GM12878 (cell line): ENCODE results near the gene C1GALT1C1L. TPM values are rescaled to one million over a fixed set of nuclear protein-coding genes. Genes with fewer than 3 reads are reported as not detected.
"Not testable (repeated sequence)": the region's sequence is repeated elsewhere in the genome, so short reads cannot be mapped to it uniquely, and the experiment has no call there.

ENCODE experiments used
- ATAC-seq: fragments of 200-7000 bp; cut with Tn5 transposase; 3 replicates; pipeline ENCODE4 v1.9.1; 2020; ENCODE audit warnings: mild to moderate bottlenecking, moderate library complexity
- BruUV-seq: library from RNA; stranded (reverse); fragments of 400-500 nt; replicated peaks from 2 replicates; lab custom pipeline; 2021; lab: Mats Ljungman, UMichigan
- CTCF ChIA-PET: fragments of 300-600 bp; sonication (Branson Sonifier 250); formaldehyde crosslinking; extraction: SDS; loops from one replicate; lab custom pipeline; 2021; ENCODE audit warnings: inconsistent platforms; lab: Yijun Ruan, JAX
- POLR2A ChIA-PET: fragments of 350-600 bp; formaldehyde crosslinking; extraction: SDS; loops from one replicate; lab custom pipeline; 2021; ENCODE audit warnings: inconsistent platforms; lab: Charles Lee
- RAD21 ChIA-PET: fragments of 300-600 bp; sonication (Branson Sonifier 250); formaldehyde crosslinking; loops from one replicate; lab custom pipeline; 2023; ENCODE audit warnings: antibody characterized with exemption; ENCODE audit not compliant: unreplicated experiment; lab: Charles Lee
- SMC1A ChIA-PET: fragments of 300-600 bp; sonication (Branson Sonifier 250); formaldehyde crosslinking; loops from one replicate; lab custom pipeline; 2023; ENCODE audit not compliant: unreplicated experiment, uncharacterized antibody; lab: Charles Lee
- DNase-seq: peaks from one replicate; pipeline ENCODE4 v3.0.0-alpha.2; 2011; ENCODE audit warnings: low read depth, low spot score
- FAIRE-seq: peaks from 3 replicates; lab custom pipeline; 2011; peaks lifted over from hg19 to GRCh38; lab: Jason Lieb, UNC
- H2AFZ ChIP-seq: 2 replicates; pipeline ENCODE4 v1.6.0; 2011; ENCODE audit warnings: low read depth, low read length, control low read depth; ENCODE audit not compliant: control insufficient read depth
- H3K27ac ChIP-seq: 2 replicates; pipeline ENCODE4 v1.5.1; 2011; ENCODE audit warnings: control low read depth; ENCODE audit not compliant: control insufficient read depth, insufficient read depth
- H3K27me3 ChIP-seq, 2 experiments: replicated peaks in 1 of 2; 2 replicates each; pipeline versions ENCODE4 v1.6.0 to v1.6.1; 2011; ENCODE audit warnings: low read length in 1 of 2; ENCODE audit not compliant: control insufficient read depth in 2 of 2, insufficient read depth in 2 of 2
- H3K36me3 ChIP-seq, 2 experiments: 2 replicates each; pipeline ENCODE4 v1.5.1; 2011; ENCODE audit warnings: low read length in 1 of 2; ENCODE audit not compliant: control insufficient read depth in 2 of 2, insufficient read depth in 2 of 2
- H3K4me1 ChIP-seq: 2 replicates; pipeline ENCODE4 v1.6.1; 2011; ENCODE audit warnings: mild to moderate bottlenecking, low read length, moderate library complexity, mixed read lengths; ENCODE audit not compliant: control insufficient read depth, insufficient read depth
- H3K4me2 ChIP-seq: 2 replicates; pipeline ENCODE4 v1.6.0; 2011; ENCODE audit warnings: control low read depth; ENCODE audit not compliant: control insufficient read depth, insufficient read depth
- H3K4me3 ChIP-seq: fragments of 200-600 bp; sonication (generic); 2 replicates; pipeline ENCODE4 v1.5.1; 2016
- H3K79me2 ChIP-seq: 2 replicates; pipeline ENCODE4 v1.6.0; 2011; ENCODE audit warnings: low read length; ENCODE audit not compliant: control insufficient read depth, insufficient read depth
- H3K9ac ChIP-seq: 2 replicates; pipeline ENCODE4 v1.8.0; 2011; ENCODE audit warnings: low read length, control low read depth, mixed read lengths; ENCODE audit not compliant: control insufficient read depth, insufficient read depth
- H3K9me3 ChIP-seq: replicated peaks from 3 replicates; pipeline ENCODE4 v1.5.1; 2011; ENCODE audit warnings: mild to moderate bottlenecking, low read length; ENCODE audit not compliant: control insufficient read depth, insufficient read depth
- H4K20me1 ChIP-seq: 2 replicates; pipeline ENCODE4 v1.6.0; 2011; ENCODE audit not compliant: control insufficient read depth, insufficient read depth
- CHD1 ChIP-seq: IDR thresholded peaks from 2 replicates; pipeline ENCODE4 v1.6.1; 2012; ENCODE audit warnings: low read depth, low read length, improper control_type of control experiment
- SKIL ChIP-seq: fragments of 450-650 bp; IDR thresholded peaks from 2 replicates; pipeline ENCODE4 v1.6.1; 2017; ENCODE audit warnings: mild to moderate bottlenecking, low read depth, inconsistent platforms; ENCODE audit not compliant: poor library complexity, severe bottlenecking
- ZNF207 ChIP-seq: fragments of 450-650 bp; IDR thresholded peaks from 2 replicates; pipeline ENCODE4 v1.6.1; 2014; ENCODE audit warnings: antibody characterized with exemption, mild to moderate bottlenecking, borderline replicate concordance
- ZNF24 ChIP-seq: fragments of 450-650 bp; IDR thresholded peaks from 2 replicates; pipeline ENCODE4 v1.6.1; 2017; ENCODE audit warnings: antibody characterized with exemption, mild to moderate bottlenecking
- WGBS: methylation state at CpG from one replicate; pipeline ENCODE4 v1.1.6; 2016; ENCODE audit warnings: low lambda C conversion rate; ENCODE audit not compliant: insufficient replicate concordance, insufficient coverage; ENCODE audit errors: missing lambda C conversion rate; 5-methylcytosine and 5-hydroxymethylcytosine counted together
- in situ Hi-C: fragments of 300-500 bp; cut with MboI; formaldehyde crosslinking; loops from 9 replicates; pipeline ENCODE4 v1.14.3; 2018; ENCODE audit warnings: mixed read lengths
- intact Hi-C: fragments of 100-400 bp; cut with micrococcal nuclease; formaldehyde crosslinking; loops from one replicate; pipeline ENCODE4 v1.14.2; 2022; ENCODE audit not compliant: unreplicated experiment
- polyA plus RNA-seq, 11 experiments: library from polyadenylated mRNA; depleted of rRNA in 4 of 11; unstranded in 6 of 11; stranded (reverse) in 5 of 11; fragments of >200 nt; fragmentation: Nextera tagmentation in 4 of 11; fragmentation: Illumina TruSeq in 1 of 11; extraction: Ambion mirVana in 4 of 11; extraction: Trizol in 1 of 11; gene quantifications; 1 replicate in 1 of 11; 2 replicates in 10 of 11; pipeline versions ENCODE4 v1.2.1 to v1.2.3, GENCODE V29; 2011 to 2016; ENCODE audit warnings: inconsistent platforms in 2 of 11, missing spikeins in 2 of 11, low read depth in 1 of 11
- total RNA-seq, 4 experiments: library from RNA; depleted of rRNA in 3 of 4; stranded (reverse); fragments of >200 nt in 3 of 4; fragmentation: Illumina TruSeq in 1 of 4; extraction: Trizol in 1 of 4; gene quantifications; 2 replicates each; pipeline versions ENCODE4 v1.2.1 to v1.2.3, GENCODE V29; 2013 to 2021

C1GALT1C1L gene
- total and polyA plus RNA-seq, 10 of the 15 experiments (the other 5 are each of a cell fraction or from before 2014, with no cell fraction given), result not detected

GRCh38 chr2:43677783-43678182 lies 1.6 kb upstream of the C1GALT1C1L start:
- H3K36me3 ChIP-seq, H3K9me3 ChIP-seq, H4K20me1 ChIP-seq, CTCF ChIA-PET, H3K4me1 ChIP-seq, FAIRE-seq, intact Hi-C loops, POLR2A ChIA-PET, RAD21 ChIA-PET, H3K27ac ChIP-seq, H3K4me3 ChIP-seq, H2AFZ ChIP-seq, H3K27me3 ChIP-seq, in situ Hi-C loops, H3K4me2 ChIP-seq, ATAC-seq, H3K9ac ChIP-seq, BruUV-seq, H3K79me2 ChIP-seq, SMC1A ChIA-PET, DNase-seq: not testable (repeated sequence)
- WGBS, result 94% methylated on average over 13 of the region's 32 CpGs

GRCh38 chr2:43675646-43676321 lies 445 bp downstream of the C1GALT1C1L start:
- no TSS peak for BruUV-seq
- intact Hi-C loops, result no loop called here
- Histone ChIP-seq H3K4me1 (no peaks in the 10 kb centered on the region), H3K4me2 (no peak overlapping the region), H3K36me3 (no peaks in the 10 kb centered on the region), H3K27me3 (no peaks in the 10 kb centered on the region), H4K20me1 (no peaks in the 10 kb centered on the region), H2AFZ (no peak overlapping the region), H3K9me3 (no peaks in the 10 kb centered on the region), H3K79me2 (no peaks in the 10 kb centered on the region), H3K27ac (no peak overlapping the region), H3K9ac (no peak overlapping the region), H3K4me3 (no peak overlapping the region)
- in situ Hi-C loops, result no loop called here
- TF ChIP-seq ZNF24 (no peak), CHD1 (no peak), ZNF207 (no peak), SKIL (no peak)
- ATAC-seq (no peak), DNase-seq (no peak), FAIRE-seq (no peak)
- ChIA-PET POLR2A (no interaction called here), RAD21 (no interaction called here), CTCF (no interaction called here), SMC1A (no interaction called here)
- WGBS, result 51% methylated on average over 14 of the region's 14 CpGs
